Osteoblast (primary cell): ENCODE data around the gene FARS2. TPM values are rescaled to one million over a fixed set of nuclear protein-coding genes. Genes with fewer than 3 reads are reported as not detected.

Experiments
- DNase-seq: peaks from one replicate; pipeline ENCODE4 v3.0.0; 2011; ENCODE audit warnings: low spot score, mixed read lengths; ENCODE audit not compliant: insufficient read length; ENCODE audit errors: missing footprints
- H2AFZ ChIP-seq: 2 replicates; pipeline ENCODE4 v1.6.0; 2011; ENCODE audit warnings: mild to moderate bottlenecking, low read length
- H3K27ac ChIP-seq: 2 replicates; pipeline ENCODE4 v1.5.1; 2011; ENCODE audit warnings: mild to moderate bottlenecking, low read depth, low read length, moderate library complexity
- H3K27me3 ChIP-seq: 2 replicates; pipeline ENCODE4 v1.6.0; 2012; ENCODE audit warnings: mild to moderate bottlenecking, control low read depth, inconsistent platforms, low read length, moderate library complexity; ENCODE audit not compliant: insufficient read depth
- H3K36me3 ChIP-seq: 2 replicates; pipeline ENCODE4 v1.5.1; 2011; ENCODE audit warnings: mild to moderate bottlenecking, low read length, control low read depth, moderate library complexity; ENCODE audit not compliant: insufficient read depth
- H3K4me1 ChIP-seq: 2 replicates; pipeline ENCODE4 v1.5.1; 2011; ENCODE audit warnings: mild to moderate bottlenecking, low read length, control low read depth, moderate library complexity; ENCODE audit not compliant: insufficient read depth
- H3K4me2 ChIP-seq: 2 replicates; pipeline ENCODE4 v1.6.0; 2011; ENCODE audit warnings: mild to moderate bottlenecking, low read length; ENCODE audit not compliant: insufficient read depth
- H3K4me3 ChIP-seq: fragments of 200-600 bp; sonication (generic); 3 replicates; pipeline ENCODE4 v1.5.1; 2012; ENCODE audit warnings: mild to moderate bottlenecking, low read length, inconsistent platforms; ENCODE audit not compliant: insufficient read depth
- H3K79me2 ChIP-seq: 2 replicates; pipeline ENCODE4 v1.6.0; 2012; ENCODE audit warnings: mild to moderate bottlenecking, low read length, control low read depth, inconsistent platforms; ENCODE audit not compliant: insufficient read depth
- H3K9me3 ChIP-seq: 2 replicates; pipeline ENCODE4 v1.5.1; 2011; ENCODE audit warnings: low read depth, low read length, control low read depth
- H4K20me1 ChIP-seq: 2 replicates; pipeline ENCODE4 v1.6.0; 2012; ENCODE audit warnings: mild to moderate bottlenecking, low read length, control low read depth; ENCODE audit not compliant: insufficient read depth
- total RNA-seq: library from RNA; depleted of rRNA; stranded (reverse); fragments of >200 nt; gene quantifications from 2 replicates; pipeline ENCODE4 v1.2.3, GENCODE V29; 2012
- TF ChIP-seq, protein P1 (sequence below): IDR thresholded peaks from 2 replicates; pipeline ENCODE4 v1.5.1; 2011; ENCODE audit warnings: mild to moderate bottlenecking, low read depth, low read length, moderate library complexity; ENCODE audit errors: extremely low read depth

The FARS2 gene
- total RNA-seq, 1 donor, result 29.7 TPM

- TF ChIP-seq, protein P1, sequence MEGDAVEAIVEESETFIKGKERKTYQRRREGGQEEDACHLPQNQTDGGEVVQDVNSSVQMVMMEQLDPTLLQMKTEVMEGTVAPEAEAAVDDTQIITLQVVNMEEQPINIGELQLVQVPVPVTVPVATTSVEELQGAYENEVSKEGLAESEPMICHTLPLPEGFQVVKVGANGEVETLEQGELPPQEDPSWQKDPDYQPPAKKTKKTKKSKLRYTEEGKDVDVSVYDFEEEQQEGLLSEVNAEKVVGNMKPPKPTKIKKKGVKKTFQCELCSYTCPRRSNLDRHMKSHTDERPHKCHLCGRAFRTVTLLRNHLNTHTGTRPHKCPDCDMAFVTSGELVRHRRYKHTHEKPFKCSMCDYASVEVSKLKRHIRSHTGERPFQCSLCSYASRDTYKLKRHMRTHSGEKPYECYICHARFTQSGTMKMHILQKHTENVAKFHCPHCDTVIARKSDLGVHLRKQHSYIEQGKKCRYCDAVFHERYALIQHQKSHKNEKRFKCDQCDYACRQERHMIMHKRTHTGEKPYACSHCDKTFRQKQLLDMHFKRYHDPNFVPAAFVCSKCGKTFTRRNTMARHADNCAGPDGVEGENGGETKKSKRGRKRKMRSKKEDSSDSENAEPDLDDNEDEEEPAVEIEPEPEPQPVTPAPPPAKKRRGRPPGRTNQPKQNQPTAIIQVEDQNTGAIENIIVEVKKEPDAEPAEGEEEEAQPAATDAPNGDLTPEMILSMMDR, result no peak
Observed at GRCh38 chr6:5583528-5583927, 322.2 kb downstream of the FARS2 start.

GRCh38 chr6:5584078-5584482, 322.8 kb downstream of the FARS2 start:
- Histone ChIP-seq H3K4me3 (peak overlapping the region; percentile 39), H3K27ac (peak overlapping the region; percentile 70), H3K4me1 (peaks cover 12% of the 10 kb centered on the region), H3K9me3 (no peaks in the 10 kb centered on the region), H3K4me2 (peak overlapping the region; percentile 72), H3K36me3 (no peaks in the 10 kb centered on the region), H2AFZ (peak overlapping the region; percentile 80), H3K27me3 (no peaks in the 10 kb centered on the region), H4K20me1 (no peaks in the 10 kb centered on the region), H3K79me2 (no peaks in the 10 kb centered on the region)
- DNase-seq, result no peak
- TF ChIP-seq, protein P1, result no peak

More at GRCh38 chr6:5583528-5583927, 322.2 kb downstream of the FARS2 start:
- Histone ChIP-seq H4K20me1 (no peaks in the 10 kb centered on the region), H3K27me3 (no peaks in the 10 kb centered on the region), H3K4me1 (peaks cover 12% of the 10 kb centered on the region), H3K9me3 (no peaks in the 10 kb centered on the region), H3K36me3 (no peaks in the 10 kb centered on the region), H3K4me2 (peak overlapping the region; percentile 72), H3K79me2 (no peaks in the 10 kb centered on the region), H3K4me3 (peak overlapping the region; percentile 39), H3K27ac (peak overlapping the region; percentile 70), H2AFZ (peak overlapping the region; percentile 80)
- DNase-seq, result no peak

GRCh38 chr6:5587648-5588047, 326.3 kb downstream of the FARS2 start:
- TF ChIP-seq, protein P1, result no peak
- Histone ChIP-seq H3K27ac (no peak overlapping the region), H3K4me2 (no peak overlapping the region), H3K4me1 (peaks cover 12% of the 10 kb centered on the region), H3K9me3 (no peaks in the 10 kb centered on the region), H3K79me2 (no peaks in the 10 kb centered on the region), H3K4me3 (no peak overlapping the region), H4K20me1 (no peaks in the 10 kb centered on the region), H2AFZ (no peak overlapping the region), H3K27me3 (no peaks in the 10 kb centered on the region), H3K36me3 (no peaks in the 10 kb centered on the region)
- DNase-seq, result no peak

DNA sequence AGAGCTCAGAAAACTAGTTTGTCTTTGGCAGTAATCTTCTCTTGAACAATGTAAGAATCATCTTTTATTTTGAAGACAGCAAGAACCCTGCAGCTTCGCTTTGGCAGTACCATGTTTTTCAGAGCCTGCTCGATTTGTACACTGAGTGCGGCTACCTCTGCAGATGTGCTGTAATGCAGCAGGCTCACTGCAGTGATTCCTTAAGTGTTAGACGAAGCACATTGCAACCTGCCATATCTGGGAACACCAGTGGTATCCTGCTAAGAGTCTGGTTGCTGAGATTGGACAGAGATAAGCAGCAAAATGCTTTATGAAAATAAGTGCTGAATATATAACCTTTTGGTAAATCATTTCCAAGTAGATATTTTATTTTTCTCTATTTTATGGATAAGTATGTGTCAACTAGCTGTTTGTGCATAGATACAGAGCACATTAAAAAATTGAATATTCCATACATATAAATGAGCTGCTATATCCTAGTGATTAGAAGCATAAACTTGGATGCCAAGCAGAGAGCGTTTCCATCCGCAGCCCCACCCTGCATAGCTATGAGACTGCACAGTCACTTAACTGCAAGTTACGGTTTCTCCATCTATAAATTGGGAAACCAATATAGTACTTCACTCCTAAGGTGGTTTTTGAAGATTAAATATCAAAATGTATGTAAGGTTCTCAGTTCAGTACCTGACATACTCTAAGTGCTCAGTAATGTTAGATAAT, 328.3 kb downstream of the FARS2 start:
- Histone ChIP-seq H3K79me2 (no peaks in the 10 kb centered on the region), H3K36me3 (no peaks in the 10 kb centered on the region), H3K4me1 (peaks cover 2% of the 10 kb centered on the region), H3K27ac (no peak overlapping the region), H3K9me3 (no peaks in the 10 kb centered on the region), H2AFZ (no peak overlapping the region), H3K4me3 (no peak overlapping the region), H3K27me3 (no peaks in the 10 kb centered on the region), H4K20me1 (no peaks in the 10 kb centered on the region), H3K4me2 (no peak overlapping the region)
- TF ChIP-seq, protein P1, result no peak
- no peak for DNase-seq
